T-helper 2 cell treated with Interferon-gamma antibody and Interleukin-4, amounts not matched to agents 100 ng/mL and 5 ng/mL, for 36 hours (primary cell): ENCODE measurements around the gene SLC12A9. TPM values are rescaled to one million over a fixed set of nuclear protein-coding genes. Genes with fewer than 3 reads are reported as not detected.

Experiments used
- intact Hi-C: fragments of 100-400 bp; cut with micrococcal nuclease; formaldehyde crosslinking; loops from one replicate; pipeline ENCODE4 v1.15.1; 2023
- total RNA-seq: library from RNA; stranded (reverse); gene quantifications from 2 replicates; pipeline ENCODE4 v1.2.3, GENCODE V29; 2022

Gene SLC12A9
- total RNA-seq, 1 donor from 2014 or later, result 45.6 TPM

GRCh38 chr7:100860702-100861615, 8.4 kb downstream of the SLC12A9 start:
- intact Hi-C loops, result no loop called here

GRCh38 chr7:100861616-100861985, 9.1 kb downstream of the SLC12A9 start:
- intact Hi-C loops, result no loop called here

- intact Hi-C loops, result no loop called here
These were observed 11.0 kb downstream of the SLC12A9 start for GRCh38 chr7:100863406-100863950.

- intact Hi-C loops, result no loop called here
These were observed 11.8 kb downstream of the SLC12A9 start for GRCh38 chr7:100864263-100864845.

GRCh38 chr7:100865372-100865911, 12.9 kb downstream of the SLC12A9 start:
- intact Hi-C loops, result loop anchor here (5.0 kb wide), 1 partner anchor 352 kb away; the partner anchor contains the start of genes PLOD3 and ZNHIT1

GRCh38 chr7:100865938-100866728, 13.6 kb downstream of the SLC12A9 start:
- intact Hi-C loops, result loop anchor here (5.0 kb wide), 1 partner anchor 351 kb away; the partner anchor contains the start of genes PLOD3 and ZNHIT1

- intact Hi-C loops, result loop anchor here (5.0 kb wide), 1 partner anchor 351 kb away; the partner anchor contains the start of genes PLOD3 and ZNHIT1
These were observed 14.2 kb downstream of the SLC12A9 start for GRCh38 chr7:100866729-100867039.

GRCh38 chr7:100867040-100867775, 14.7 kb downstream of the SLC12A9 start, which contains the start of gene TRIP6:
Gene TRIP6, plus strand, starts transcription at chr7:100867387. Its CDS starts 111 bp downstream, at chr7:100867498.
- intact Hi-C loops, result loop anchor here (5.0 kb wide), 1 partner anchor 350 kb away; the partner anchor contains the start of genes PLOD3 and ZNHIT1

GRCh38 chr7:100867776-100868485, 15.4 kb downstream of the SLC12A9 start:
- intact Hi-C loops, result loop anchor here (5.0 kb wide), 1 partner anchor 349 kb away; the partner anchor contains the start of genes PLOD3 and ZNHIT1

GRCh38 chr7:100873599-100874299, 21.2 kb downstream of the SLC12A9 start:
- intact Hi-C loops, result no loop called here

GRCh38 chr7:100874300-100874576, 21.7 kb downstream of the SLC12A9 start:
- intact Hi-C loops, result no loop called here

- intact Hi-C loops, result loop anchor here (1.0 to 5.0 kb wide), 3 partner anchors 13 to 167 kb away; partner anchors contain the start of genes POP7 and SLC12A9
These were observed 22.3 kb downstream of the SLC12A9 start, which contains the start of gene SRRT for GRCh38 chr7:100874577-100875355. Gene SRRT, plus strand, starts transcription at chr7:100875103. Its CDS starts 488 bp downstream, at chr7:100875591.

- intact Hi-C loops, result loop anchor here (1.0 to 5.0 kb wide), 3 partner anchors 12 to 168 kb away; partner anchors contain the start of genes POP7 and SLC12A9
These were observed 22.8 kb downstream of the SLC12A9 start for GRCh38 chr7:100875356-100875751.

GRCh38 chr7:100878013-100878412, 25.5 kb downstream of the SLC12A9 start:
- intact Hi-C loops, result loop anchor here (5.0 kb wide), 1 partner anchor 171 kb away; the partner anchor contains the start of gene POP7

GRCh38 chr7:100878685-100879084, 26.2 kb downstream of the SLC12A9 start:
- intact Hi-C loops, result loop anchor here (5.0 kb wide), 1 partner anchor 171 kb away; the partner anchor contains the start of gene POP7

- intact Hi-C loops, result loop anchor here (5.0 to 10.0 kb wide), 3 partner anchors 172 to 445 kb away; partner anchors contain the start of genes FIS1, POP7 and PPP1R35
These were observed 27.3 kb downstream of the SLC12A9 start for GRCh38 chr7:100879685-100880261.

- intact Hi-C loops, result loop anchor here (10.0 kb wide), 2 partner anchors 364 to 446 kb away; partner anchors contain the start of genes FIS1 and PPP1R35
These were observed 28.1 kb downstream of the SLC12A9 start for GRCh38 chr7:100880645-100881044.
